Karpas-422 (cell line): ENCODE measurements around the gene TMEM271. TPM values are rescaled to one million over a fixed set of nuclear protein-coding genes. Genes with fewer than 3 reads are reported as not detected.

ENCODE experiments used
- DNase-seq: peaks from one replicate; pipeline ENCODE4 v3.0.0-alpha.2; 2015
- H2AFZ ChIP-seq: fragments of 200-600 bp; sonication (generic); 2 replicates; pipeline ENCODE4 v1.6.1; 2014; ENCODE audit warnings: antibody characterized with exemption, low read length, mixed read lengths
- H3K27ac ChIP-seq: fragments of 200-600 bp; sonication (generic); 2 replicates; pipeline ENCODE4 v1.5.1; 2014; ENCODE audit warnings: mild to moderate bottlenecking, low read length, moderate library complexity
- H3K27me3 ChIP-seq: fragments of 200-600 bp; sonication (generic); 2 replicates; pipeline ENCODE4 v1.6.1; 2014; ENCODE audit warnings: low read length, mixed read lengths
- H3K36me3 ChIP-seq: fragments of 200-600 bp; sonication (generic); 2 replicates; pipeline ENCODE4 v1.6.1; 2014; ENCODE audit warnings: low read length, mixed read lengths; ENCODE audit not compliant: insufficient read depth
- H3K4me1 ChIP-seq: fragments of 200-600 bp; sonication (generic); 2 replicates; pipeline ENCODE4 v1.6.1; 2014; ENCODE audit warnings: mild to moderate bottlenecking, low read length, mixed read lengths
- H3K4me2 ChIP-seq: fragments of 200-600 bp; sonication (generic); 2 replicates; pipeline ENCODE4 v1.6.1; 2014; ENCODE audit warnings: low read length, low read depth, mild to moderate bottlenecking; ENCODE audit not compliant: poor library complexity, severe bottlenecking
- H3K4me3 ChIP-seq: fragments of 200-600 bp; sonication (generic); 2 replicates; pipeline ENCODE4 v1.5.1; 2014; ENCODE audit warnings: mild to moderate bottlenecking, antibody characterized with exemption, low read length, mixed read lengths
- H3K79me2 ChIP-seq: fragments of 200-600 bp; sonication (generic); 2 replicates; pipeline ENCODE4 v1.6.1; 2014; ENCODE audit warnings: mild to moderate bottlenecking, low read length, mixed read lengths
- H3K9ac ChIP-seq: fragments of 200-600 bp; sonication (generic); 2 replicates; pipeline ENCODE4 v1.6.0; 2014; ENCODE audit warnings: low read length
- H3K9me2 ChIP-seq: fragments of 200-600 bp; sonication (generic), shearing (Covaris generic); replicated peaks from 2 replicates; pipeline ENCODE4 v1.6.0; 2014; ENCODE audit warnings: mild to moderate bottlenecking, low read length, moderate library complexity; ENCODE audit not compliant: insufficient read depth
- H3K9me3 ChIP-seq: fragments of 300-700, 200-600 bp; sonication (generic); 2 replicates; pipeline ENCODE4 v1.6.1; 2014; ENCODE audit warnings: low read length, mixed read lengths
- H4K20me1 ChIP-seq: fragments of 200-600 bp; sonication (generic); 2 replicates; pipeline ENCODE4 v1.6.1; 2014; ENCODE audit warnings: mild to moderate bottlenecking, antibody characterized with exemption, low read length, low read depth; ENCODE audit not compliant: insufficient read depth
- total RNA-seq: library from RNA; depleted of rRNA; stranded (reverse); fragments of >200 nt; shearing (Covaris generic); gene quantifications from 2 replicates; pipeline ENCODE4 v1.2.3, GENCODE V29; 2014; ENCODE audit warnings: low replicate concordance

Gene TMEM271
- total RNA-seq, 1 experiment from 2014 or later = not detected

GRCh38 chr4:612052-612748 lies 36.1 kb upstream of the TMEM271 start:
- no peak overlapping the region for H3K27ac ChIP-seq
- no peak overlapping the region for H3K9ac ChIP-seq
- no peaks in the 10 kb centered on the region for H3K4me1 ChIP-seq
- H3K4me3 ChIP-seq = no peak overlapping the region
- no peaks in the 10 kb centered on the region for H4K20me1 ChIP-seq
- H2AFZ ChIP-seq = no peak overlapping the region
- no peak for DNase-seq
- H3K9me3 ChIP-seq = no peaks in the 10 kb centered on the region
- H3K27me3 ChIP-seq = no peaks in the 10 kb centered on the region
- H3K4me2 ChIP-seq = no peak overlapping the region
- H3K79me2 ChIP-seq = no peaks in the 10 kb centered on the region
- H3K36me3 ChIP-seq = no peaks in the 10 kb centered on the region
- H3K9me2 ChIP-seq = no peaks in the 10 kb centered on the region

DNA sequence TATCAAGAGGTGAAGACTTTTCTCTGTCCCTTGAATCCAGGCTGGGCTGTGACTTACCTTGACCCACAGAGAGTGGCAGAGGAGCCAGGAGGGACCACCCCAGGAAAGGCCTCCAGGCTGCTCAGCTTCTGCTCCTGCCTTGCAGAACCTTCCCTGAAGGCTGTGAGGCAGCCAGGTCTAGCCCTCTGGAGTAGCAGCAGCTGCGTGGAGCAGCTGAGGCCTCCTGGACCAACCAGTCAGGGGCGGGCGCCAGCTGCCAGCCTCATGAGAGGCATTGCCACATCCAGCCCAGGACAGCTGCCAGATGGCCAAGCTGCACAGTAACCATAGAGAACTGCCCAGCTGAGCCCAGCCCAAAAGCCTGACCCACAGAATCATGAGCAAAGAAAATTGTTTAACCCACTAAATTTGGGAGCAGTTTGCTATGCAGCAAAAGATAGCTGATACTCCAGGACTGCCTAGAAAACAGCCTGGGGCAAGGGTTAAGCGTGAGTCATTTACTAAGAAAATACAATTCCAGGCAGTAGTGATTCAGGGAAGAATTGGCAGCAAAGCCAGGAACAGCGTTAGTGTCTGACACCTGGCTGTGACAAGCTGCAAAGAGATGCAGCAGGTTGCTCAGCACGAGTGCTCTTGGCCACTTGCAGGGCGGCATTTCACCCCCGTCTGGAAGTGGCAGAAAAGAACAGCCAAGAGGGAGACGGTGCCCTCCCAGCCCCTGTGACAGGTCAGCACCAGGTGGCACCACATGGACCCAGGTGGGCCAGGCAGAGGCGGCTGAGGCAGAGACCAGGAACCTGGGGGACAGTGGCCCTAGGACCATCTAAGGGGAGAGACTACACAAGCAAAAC lies 34.5 kb upstream of the TMEM271 start:
- Histone ChIP-seq H3K4me2 (no peak overlapping the region), H3K36me3 (no peaks in the 10 kb centered on the region), H2AFZ (no peak overlapping the region), H3K4me3 (no peak overlapping the region), H3K27ac (no peak overlapping the region), H4K20me1 (no peaks in the 10 kb centered on the region), H3K79me2 (no peaks in the 10 kb centered on the region), H3K4me1 (no peaks in the 10 kb centered on the region), H3K27me3 (no peaks in the 10 kb centered on the region), H3K9ac (no peak overlapping the region), H3K9me3 (no peaks in the 10 kb centered on the region), H3K9me2 (no peaks in the 10 kb centered on the region)
- no peak for DNase-seq

GRCh38 chr4:609400-610050 lies 33.4 kb upstream of the TMEM271 start:
- H3K79me2 ChIP-seq = no peaks in the 10 kb centered on the region
- no peaks in the 10 kb centered on the region for H3K4me1 ChIP-seq

GRCh38 chr4:608236-608635 lies 32.1 kb upstream of the TMEM271 start:
- H2AFZ ChIP-seq = no peak overlapping the region
- H3K4me3 ChIP-seq = no peak overlapping the region
- H3K4me1 ChIP-seq = no peaks in the 10 kb centered on the region
- H3K9me2 ChIP-seq = no peaks in the 10 kb centered on the region
- no peaks in the 10 kb centered on the region for H3K9me3 ChIP-seq
- H3K36me3 ChIP-seq = no peaks in the 10 kb centered on the region
- no peaks in the 10 kb centered on the region for H4K20me1 ChIP-seq
- H3K27me3 ChIP-seq = no peaks in the 10 kb centered on the region
- H3K4me2 ChIP-seq = no peak overlapping the region
- H3K9ac ChIP-seq = no peak overlapping the region
- DNase-seq = no peak
- no peak overlapping the region for H3K27ac ChIP-seq
- no peaks in the 10 kb centered on the region for H3K79me2 ChIP-seq

More at GRCh38 chr4:609400-610050, 33.4 kb upstream of the TMEM271 start:
- Histone ChIP-seq H2AFZ (no peak overlapping the region), H3K9me3 (no peaks in the 10 kb centered on the region), H3K4me3 (no peak overlapping the region), H3K9me2 (no peaks in the 10 kb centered on the region), H4K20me1 (no peaks in the 10 kb centered on the region), H3K27me3 (no peaks in the 10 kb centered on the region), H3K36me3 (no peaks in the 10 kb centered on the region), H3K4me2 (no peak overlapping the region), H3K27ac (no peak overlapping the region), H3K9ac (no peak overlapping the region)
- DNase-seq = no peak

DNA sequence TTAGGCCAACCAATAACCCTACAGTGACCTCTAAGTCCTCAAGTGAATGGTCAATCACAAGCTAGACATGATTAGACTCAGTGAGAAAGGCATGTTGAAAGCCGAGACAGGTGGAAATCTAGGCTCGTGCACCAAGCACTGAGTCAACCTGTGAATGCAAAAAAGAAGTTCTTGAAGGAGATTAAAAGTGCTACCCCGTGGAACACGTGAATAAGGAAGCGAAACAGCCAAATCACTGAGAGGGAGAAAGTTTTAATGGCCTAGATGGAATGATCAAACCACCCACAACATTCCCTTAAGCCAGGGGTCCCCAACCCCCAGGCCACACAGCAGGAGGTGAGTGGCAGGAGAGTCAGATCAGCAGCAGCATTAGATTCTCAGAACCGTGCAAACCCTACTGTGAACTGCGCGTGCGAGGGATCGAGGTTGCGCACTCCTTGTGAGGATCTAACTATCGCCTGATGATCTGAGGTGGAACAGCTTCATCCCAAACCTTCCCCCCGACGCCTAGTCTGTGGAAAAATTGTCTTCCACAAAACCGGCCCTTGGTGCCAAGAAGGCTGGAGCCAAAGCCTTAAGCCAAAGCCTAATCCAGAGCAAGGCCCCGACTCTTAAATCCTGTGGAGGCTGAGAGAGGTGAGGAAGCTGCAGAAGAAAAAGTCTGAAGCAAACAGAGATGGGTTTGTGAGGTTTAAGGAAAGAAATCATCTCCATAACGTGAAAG lies 29.8 kb upstream of the TMEM271 start:
- peaks cover 2% of the 10 kb centered on the region; the same call in 1 of the 2 replicates for H3K4me1 ChIP-seq
- H3K36me3 ChIP-seq = no peaks in the 10 kb centered on the region
- no peak overlapping the region for H3K4me2 ChIP-seq
- no peaks in the 10 kb centered on the region for H3K9me2 ChIP-seq
- H4K20me1 ChIP-seq = no peaks in the 10 kb centered on the region
- DNase-seq = no peak
- no peak overlapping the region for H3K4me3 ChIP-seq
- H3K9me3 ChIP-seq = no peaks in the 10 kb centered on the region
- no peak overlapping the region for H2AFZ ChIP-seq
- no peak overlapping the region for H3K27ac ChIP-seq
- H3K9ac ChIP-seq = no peak overlapping the region
- H3K79me2 ChIP-seq = no peaks in the 10 kb centered on the region
- H3K27me3 ChIP-seq = no peaks in the 10 kb centered on the region

DNA sequence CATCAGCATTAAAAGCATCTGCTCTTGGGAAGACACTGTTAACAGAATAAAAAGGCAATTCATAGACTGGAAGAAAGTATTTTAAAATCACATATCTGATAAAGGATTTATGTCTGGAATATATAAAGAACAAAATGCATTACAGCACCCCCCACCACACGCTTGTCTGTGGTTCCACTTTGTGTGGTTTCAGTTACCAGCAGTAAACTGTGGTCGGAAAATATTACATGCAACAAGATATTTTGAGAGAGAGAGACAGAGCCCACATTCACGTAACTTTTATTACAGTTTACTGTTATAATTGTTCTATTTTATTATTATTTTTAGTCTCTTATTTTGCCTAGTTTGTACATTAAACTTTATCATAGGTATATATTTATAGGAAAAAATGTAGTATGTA lies 28.0 kb upstream of the TMEM271 start:
- H3K27me3 ChIP-seq = no peaks in the 10 kb centered on the region
- no peaks in the 10 kb centered on the region for H3K79me2 ChIP-seq
- H3K4me2 ChIP-seq = no peak overlapping the region
- H4K20me1 ChIP-seq = no peaks in the 10 kb centered on the region
- DNase-seq = no peak
- no peaks in the 10 kb centered on the region for H3K36me3 ChIP-seq
- no peak overlapping the region for H2AFZ ChIP-seq
- H3K4me1 ChIP-seq = peaks cover 2% of the 10 kb centered on the region; the same call in 1 of the 2 replicates
- H3K4me3 ChIP-seq = no peak overlapping the region
- no peak overlapping the region for H3K9ac ChIP-seq
- no peaks in the 10 kb centered on the region for H3K9me2 ChIP-seq
- no peak overlapping the region for H3K27ac ChIP-seq
- H3K9me3 ChIP-seq = no peaks in the 10 kb centered on the region

DNA sequence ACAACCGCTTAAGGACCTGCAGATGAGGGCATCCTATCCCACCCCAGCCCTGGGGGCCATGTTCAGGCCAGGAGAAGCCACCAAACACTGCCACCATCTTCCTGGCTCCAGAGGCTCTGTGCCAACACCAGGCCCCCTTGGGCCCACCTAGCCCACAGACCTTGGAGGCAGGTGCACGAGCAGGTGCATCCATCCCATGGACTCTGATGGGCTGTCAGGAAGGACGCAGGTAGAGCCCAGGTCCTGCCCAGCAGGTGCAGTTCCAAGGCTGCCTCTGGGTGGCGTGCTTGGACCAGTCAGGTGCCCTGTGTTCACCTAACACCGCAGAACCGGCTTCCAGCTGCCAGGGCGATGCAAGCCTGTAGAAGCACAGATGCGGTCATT lies 26.5 kb upstream of the TMEM271 start:
- Histone ChIP-seq H2AFZ (no peak overlapping the region), H3K4me3 (no peak overlapping the region), H3K27ac (no peak overlapping the region), H3K4me2 (no peak overlapping the region), H3K9me2 (no peaks in the 10 kb centered on the region), H4K20me1 (no peaks in the 10 kb centered on the region), H3K36me3 (no peaks in the 10 kb centered on the region), H3K9me3 (no peaks in the 10 kb centered on the region), H3K79me2 (no peaks in the 10 kb centered on the region), H3K4me1 (peaks cover 2% of the 10 kb centered on the region; the same call in 1 of the 2 replicates), H3K27me3 (no peaks in the 10 kb centered on the region), H3K9ac (no peak overlapping the region)
- DNase-seq = peak; percentile 87
